Calu3 (cell line): Measurements from ENCODE around the gene GPSM1. TPM values are rescaled to one million over a fixed set of nuclear protein-coding genes. Genes with fewer than 3 reads are reported as not detected.

Source experiments
- BruUV-seq: library from RNA; stranded (reverse); fragments of 400-500 nt; replicated peaks from 2 replicates; lab custom pipeline; 2021; lab: Mats Ljungman, UMichigan
- CTCF ChIA-PET: fragments of 300-600 bp; sonication (Branson Sonifier 250); formaldehyde crosslinking; loops from one replicate; lab custom pipeline; 2022; ENCODE audit warnings: antibody characterized with exemption; lab: Charles Lee
- DNase-seq: peaks from one replicate; pipeline ENCODE4 v3.0.0; 2022
- H3K27ac Mint-ChIP-seq: one replicate; pipeline ENCODE4 v1.8.0; 2022; ENCODE audit warnings: mixed read lengths; ENCODE audit not compliant: unreplicated experiment
- H3K27me3 Mint-ChIP-seq: one replicate; pipeline ENCODE4 v1.8.0; 2022; ENCODE audit warnings: mixed read lengths; ENCODE audit not compliant: unreplicated experiment
- H3K36me3 Mint-ChIP-seq: one replicate; pipeline ENCODE4 v1.8.0; 2022; ENCODE audit warnings: mild to moderate bottlenecking, moderate library complexity, mixed read lengths; ENCODE audit not compliant: insufficient read depth, unreplicated experiment
- H3K4me1 Mint-ChIP-seq: one replicate; pipeline ENCODE4 v1.8.0; 2022; ENCODE audit warnings: mild to moderate bottlenecking, low read depth, mixed read lengths; ENCODE audit not compliant: unreplicated experiment
- H3K4me3 Mint-ChIP-seq: one replicate; pipeline ENCODE4 v1.8.0; 2022; ENCODE audit warnings: mild to moderate bottlenecking, low read depth, moderate library complexity, mixed read lengths; ENCODE audit not compliant: unreplicated experiment
- H3K9me3 Mint-ChIP-seq: one replicate; pipeline ENCODE4 v1.8.0; 2022; ENCODE audit warnings: low read depth, mixed read lengths; ENCODE audit not compliant: unreplicated experiment
- CTCF ChIP-seq: fragments of 200-600 bp; IDR thresholded peaks from one replicate; pipeline ENCODE4 v1.8.0; 2022; ENCODE audit warnings: antibody characterized with exemption; ENCODE audit not compliant: unreplicated experiment
- intact Hi-C: fragments of 100-400 bp; cut with micrococcal nuclease; formaldehyde crosslinking; loops from one replicate; pipeline ENCODE4 v1.10.0; 2022; ENCODE audit not compliant: unreplicated experiment
- total RNA-seq: library from RNA; stranded (reverse); gene quantifications from 2 replicates; pipeline ENCODE4 v1.2.3, GENCODE V29; 2022

The GPSM1 gene
- total RNA-seq, 1 experiment from 2014 or later: 3.9 TPM

GRCh38 chr9:136394312-136395019 lies 67.1 kb downstream of the GPSM1 start:
- peaks cover 32% of the 10 kb centered on the region for H3K36me3 Mint-ChIP-seq
- H3K4me3 Mint-ChIP-seq: no peak overlapping the region
- CTCF ChIA-PET: no interaction called here
- no TSS peak for BruUV-seq
- TF ChIP-seq CTCF: no peak
- no peaks in the 10 kb centered on the region for H3K27me3 Mint-ChIP-seq
- no peaks in the 10 kb centered on the region for H3K4me1 Mint-ChIP-seq
- DNase-seq: no peak
- H3K27ac Mint-ChIP-seq: no peak overlapping the region
- no peaks in the 10 kb centered on the region for H3K9me3 Mint-ChIP-seq
- intact Hi-C loops: no loop called here

- Mint-ChIP-seq H3K27me3 (no peaks in the 10 kb centered on the region), H3K36me3 (peaks cover 32% of the 10 kb centered on the region), H3K27ac (no peak overlapping the region), H3K9me3 (no peaks in the 10 kb centered on the region), H3K4me3 (no peak overlapping the region), H3K4me1 (no peaks in the 10 kb centered on the region)
- intact Hi-C loops: no loop called here
- no peak for TF ChIP-seq CTCF
- CTCF ChIA-PET: no interaction called here
- DNase-seq: no peak
- BruUV-seq: no TSS peak
Observed at GRCh38 chr9:136395020-136395340, 67.6 kb downstream of the GPSM1 start.

- Mint-ChIP-seq H3K36me3 (peaks cover 34% of the 10 kb centered on the region), H3K27me3 (no peaks in the 10 kb centered on the region), H3K4me1 (no peaks in the 10 kb centered on the region), H3K4me3 (no peak overlapping the region), H3K27ac (no peak overlapping the region), H3K9me3 (no peaks in the 10 kb centered on the region)
- intact Hi-C loops: no loop called here
- TF ChIP-seq CTCF: no peak
- DNase-seq: no peak
- CTCF ChIA-PET: interaction anchor here (1.4 kb wide), 1 partner anchor 32 kb away, joined by 3 read pairs; the partner anchor contains the start of gene DNLZ
- BruUV-seq: no TSS peak
Observed at GRCh38 chr9:136395345-136396218, 68.2 kb downstream of the GPSM1 start.

GRCh38 chr9:136396219-136396515 lies 68.8 kb downstream of the GPSM1 start:
- H3K4me1 Mint-ChIP-seq: no peaks in the 10 kb centered on the region

More at GRCh38 chr9:136396219-136396515, 68.8 kb downstream of the GPSM1 start:
- no peaks in the 10 kb centered on the region for H3K27me3 Mint-ChIP-seq
- no peaks in the 10 kb centered on the region for H3K9me3 Mint-ChIP-seq
- no peak for DNase-seq
- intact Hi-C loops: no loop called here
- no peak overlapping the region for H3K4me3 Mint-ChIP-seq
- TF ChIP-seq CTCF: no peak
- no peak overlapping the region for H3K27ac Mint-ChIP-seq
- H3K36me3 Mint-ChIP-seq: peaks cover 34% of the 10 kb centered on the region
- no TSS peak for BruUV-seq
- CTCF ChIA-PET: interaction anchor here (1.4 kb wide), 1 partner anchor 33 kb away, joined by 3 read pairs; the partner anchor contains the start of gene DNLZ
